GM12878 (cell line): Measurements from ENCODE around the gene MAFF. TPM values are rescaled to one million over a fixed set of nuclear protein-coding genes. Genes with fewer than 3 reads are reported as not detected.

ENCODE experiments used
- ATAC-seq: fragments of 200-7000 bp; cut with Tn5 transposase; 3 replicates; pipeline ENCODE4 v1.9.1; 2020; ENCODE audit warnings: mild to moderate bottlenecking, moderate library complexity
- BruUV-seq: library from RNA; stranded (reverse); fragments of 400-500 nt; replicated peaks from 2 replicates; lab custom pipeline; 2021; lab: Mats Ljungman, UMichigan
- CTCF ChIA-PET: fragments of 300-600 bp; sonication (Branson Sonifier 250); formaldehyde crosslinking; extraction: SDS; loops from one replicate; lab custom pipeline; 2021; ENCODE audit warnings: inconsistent platforms; lab: Yijun Ruan, JAX
- POLR2A ChIA-PET: fragments of 350-600 bp; formaldehyde crosslinking; extraction: SDS; loops from one replicate; lab custom pipeline; 2021; ENCODE audit warnings: inconsistent platforms; lab: Charles Lee
- RAD21 ChIA-PET: fragments of 300-600 bp; sonication (Branson Sonifier 250); formaldehyde crosslinking; loops from one replicate; lab custom pipeline; 2023; ENCODE audit warnings: antibody characterized with exemption; ENCODE audit not compliant: unreplicated experiment; lab: Charles Lee
- SMC1A ChIA-PET: fragments of 300-600 bp; sonication (Branson Sonifier 250); formaldehyde crosslinking; loops from one replicate; lab custom pipeline; 2023; ENCODE audit not compliant: unreplicated experiment, uncharacterized antibody; lab: Charles Lee
- DNase-seq: peaks from one replicate; pipeline ENCODE4 v3.0.0-alpha.2; 2011; ENCODE audit warnings: low read depth, low spot score
- FAIRE-seq: peaks from 3 replicates; lab custom pipeline; 2011; peaks lifted over from hg19 to GRCh38; lab: Jason Lieb, UNC
- H2AFZ ChIP-seq: 2 replicates; pipeline ENCODE4 v1.6.0; 2011; ENCODE audit warnings: low read depth, low read length, control low read depth; ENCODE audit not compliant: control insufficient read depth
- H3K27ac ChIP-seq: 2 replicates; pipeline ENCODE4 v1.5.1; 2011; ENCODE audit warnings: control low read depth; ENCODE audit not compliant: control insufficient read depth, insufficient read depth
- H3K27me3 ChIP-seq, 2 experiments: replicated peaks in 1 of 2; 2 replicates each; pipeline versions ENCODE4 v1.6.0 to v1.6.1; 2011; ENCODE audit warnings: low read length in 1 of 2; ENCODE audit not compliant: control insufficient read depth in 2 of 2, insufficient read depth in 2 of 2
- H3K36me3 ChIP-seq, 2 experiments: 2 replicates each; pipeline ENCODE4 v1.5.1; 2011; ENCODE audit warnings: low read length in 1 of 2; ENCODE audit not compliant: control insufficient read depth in 2 of 2, insufficient read depth in 2 of 2
- H3K4me1 ChIP-seq: 2 replicates; pipeline ENCODE4 v1.6.1; 2011; ENCODE audit warnings: mild to moderate bottlenecking, low read length, moderate library complexity, mixed read lengths; ENCODE audit not compliant: control insufficient read depth, insufficient read depth
- H3K4me2 ChIP-seq: 2 replicates; pipeline ENCODE4 v1.6.0; 2011; ENCODE audit warnings: control low read depth; ENCODE audit not compliant: control insufficient read depth, insufficient read depth
- H3K4me3 ChIP-seq: fragments of 200-600 bp; sonication (generic); 2 replicates; pipeline ENCODE4 v1.5.1; 2016
- H3K79me2 ChIP-seq: 2 replicates; pipeline ENCODE4 v1.6.0; 2011; ENCODE audit warnings: low read length; ENCODE audit not compliant: control insufficient read depth, insufficient read depth
- H3K9ac ChIP-seq: 2 replicates; pipeline ENCODE4 v1.8.0; 2011; ENCODE audit warnings: low read length, control low read depth, mixed read lengths; ENCODE audit not compliant: control insufficient read depth, insufficient read depth
- H3K9me3 ChIP-seq: replicated peaks from 3 replicates; pipeline ENCODE4 v1.5.1; 2011; ENCODE audit warnings: mild to moderate bottlenecking, low read length; ENCODE audit not compliant: control insufficient read depth, insufficient read depth
- H4K20me1 ChIP-seq: 2 replicates; pipeline ENCODE4 v1.6.0; 2011; ENCODE audit not compliant: control insufficient read depth, insufficient read depth
- CHD1 ChIP-seq: IDR thresholded peaks from 2 replicates; pipeline ENCODE4 v1.6.1; 2012; ENCODE audit warnings: low read depth, low read length, improper control_type of control experiment
- CTCF ChIP-seq, 3 experiments: IDR thresholded peaks in 2 of 3; conservative IDR thresholded peaks in 1 of 3; 2 replicates each; pipeline ENCODE4 v1.5.1; 2011; ENCODE audit warnings: low read depth in 3 of 3, low read length in 3 of 3, mild to moderate bottlenecking in 3 of 3, control low read depth in 2 of 3, moderate library complexity in 2 of 3, inconsistent platforms in 1 of 3, mixed read lengths in 1 of 3; ENCODE audit not compliant: control insufficient read depth in 2 of 3, insufficient read depth in 1 of 3; ENCODE audit errors: extremely low read depth in 1 of 3
- IRF4 ChIP-seq: IDR thresholded peaks from 2 replicates; pipeline ENCODE4 v1.6.1; 2011; ENCODE audit warnings: low read depth, low read length
- LARP7 ChIP-seq: fragments of 450-650 bp; IDR thresholded peaks from 2 replicates; pipeline ENCODE4 v1.6.1; 2017; ENCODE audit warnings: mild to moderate bottlenecking
- MEF2B ChIP-seq: fragments of 450-650 bp; IDR thresholded peaks from 2 replicates; pipeline ENCODE4 v1.6.1; 2018; ENCODE audit warnings: mild to moderate bottlenecking, moderate library complexity; ENCODE audit not compliant: partially characterized antibody, poor library complexity, severe bottlenecking
- PML ChIP-seq: IDR thresholded peaks from 2 replicates; pipeline ENCODE4 v1.6.1; 2012; ENCODE audit warnings: low read length, inconsistent platforms
- TCF7 ChIP-seq: IDR thresholded peaks from 2 replicates; pipeline ENCODE4 v1.6.1; 2014; ENCODE audit warnings: antibody characterized with exemption, borderline replicate concordance
- YBX1 ChIP-seq: fragments of 450-650 bp; IDR thresholded peaks from 2 replicates; pipeline ENCODE4 v1.6.1; 2016; ENCODE audit warnings: antibody characterized with exemption
- YY1 ChIP-seq: IDR thresholded peaks from 2 replicates; pipeline ENCODE4 v1.6.1; 2011; ENCODE audit warnings: low read depth, mild to moderate bottlenecking, low read length
- ZNF622 ChIP-seq: fragments of 450-650 bp; IDR thresholded peaks from 2 replicates; pipeline ENCODE4 v1.6.1; 2017; ENCODE audit warnings: mild to moderate bottlenecking, inconsistent platforms
- WGBS: methylation state at CpG from one replicate; pipeline ENCODE4 v1.1.6; 2016; ENCODE audit warnings: low lambda C conversion rate; ENCODE audit not compliant: insufficient replicate concordance, insufficient coverage; ENCODE audit errors: missing lambda C conversion rate; 5-methylcytosine and 5-hydroxymethylcytosine counted together
- in situ Hi-C: fragments of 300-500 bp; cut with MboI; formaldehyde crosslinking; loops from 9 replicates; pipeline ENCODE4 v1.14.3; 2018; ENCODE audit warnings: mixed read lengths
- intact Hi-C: fragments of 100-400 bp; cut with micrococcal nuclease; formaldehyde crosslinking; loops from one replicate; pipeline ENCODE4 v1.14.2; 2022; ENCODE audit not compliant: unreplicated experiment
- polyA plus RNA-seq, 11 experiments: library from polyadenylated mRNA; depleted of rRNA in 4 of 11; unstranded in 6 of 11; stranded (reverse) in 5 of 11; fragments of >200 nt; fragmentation: Nextera tagmentation in 4 of 11; fragmentation: Illumina TruSeq in 1 of 11; extraction: Ambion mirVana in 4 of 11; extraction: Trizol in 1 of 11; gene quantifications; 1 replicate in 1 of 11; 2 replicates in 10 of 11; pipeline versions ENCODE4 v1.2.1 to v1.2.3, GENCODE V29; 2011 to 2016; ENCODE audit warnings: inconsistent platforms in 2 of 11, missing spikeins in 2 of 11, low read depth in 1 of 11
- total RNA-seq, 4 experiments: library from RNA; depleted of rRNA in 3 of 4; stranded (reverse); fragments of >200 nt in 3 of 4; fragmentation: Illumina TruSeq in 1 of 4; extraction: Trizol in 1 of 4; gene quantifications; 2 replicates each; pipeline versions ENCODE4 v1.2.1 to v1.2.3, GENCODE V29; 2013 to 2021

Gene MAFF
- total and polyA plus RNA-seq, 10 of the 15 experiments (the other 5 are each of a cell fraction or from before 2014, with no cell fraction given): 0.22 to 2.3 (median 0.81) TPM; not detected in 1

GRCh38 chr22:38172832-38173640 lies 28.8 kb upstream of the MAFF start:
- ATAC-seq (no peak), FAIRE-seq (no peak), DNase-seq (no peak)
- ChIA-PET POLR2A (no interaction called here), SMC1A (no interaction called here), RAD21 (no interaction called here), CTCF (no interaction called here)
- in situ Hi-C loops: no loop called here
- Histone ChIP-seq H3K4me3 (no peak overlapping the region), H4K20me1 (no peaks in the 10 kb centered on the region), H3K4me1 (peaks cover 27% of the 10 kb centered on the region), H3K9ac (no peak overlapping the region), H2AFZ (no peak overlapping the region), H3K4me2 (no peak overlapping the region), H3K36me3 (peaks cover 0 to 6% of the 10 kb centered on the region in 2 experiments; a peak in 2 of 4 replicates), H3K27ac (no peak overlapping the region), H3K79me2 (peaks cover 5% of the 10 kb centered on the region; the same call in 1 of the 2 replicates), H3K9me3 (no peaks in the 10 kb centered on the region), H3K27me3 (no peaks in the 10 kb centered on the region)
- no TSS peak for BruUV-seq
- intact Hi-C loops: no loop called here
- no peak for TF ChIP-seq IRF4
- TF ChIP-seq YY1: 0 out of 2 replicates have a peak, but pooled peaks have one; percentile 12
- WGBS: 62% methylated on average over 15 of the region's 16 CpGs

GRCh38 chr22:38173641-38173906 lies 28.2 kb upstream of the MAFF start:
- RAD21 ChIA-PET: no interaction called here
- POLR2A ChIA-PET: no interaction called here
- H4K20me1 ChIP-seq: no peaks in the 10 kb centered on the region
- H3K9me3 ChIP-seq: no peaks in the 10 kb centered on the region
- no peak overlapping the region for H3K27ac ChIP-seq
- H3K36me3 ChIP-seq: peaks cover 0 to 3% of the 10 kb centered on the region in 2 experiments; a peak in 2 of 4 replicates
- DNase-seq (no peak), ATAC-seq (no peak), FAIRE-seq (no peak)
- 92% methylated on average over 4 of the region's 4 CpGs for WGBS
- in situ Hi-C loops: no loop called here
- no peaks in the 10 kb centered on the region for H3K27me3 ChIP-seq
- CTCF ChIA-PET: no interaction called here
- no peak overlapping the region for H3K4me2 ChIP-seq
- TF ChIP-seq LARP7 (no peak), CHD1 (no peak), ZNF622 (no peak), CTCF (IDR thresholded peaks at IDR 0.05 in 2 of 3, conservative IDR thresholded peaks at IDR 0.05 in 1 of 3; ENCODE audit: control insufficient read depth in 2 of 3, extremely low read depth in 1 of 3, insufficient read depth in 1 of 3, low read depth in 3 of 3, low read length in 3 of 3) (no peak), TCF7 (no peak), PML (no peak), MEF2B (no peak), YBX1 (no peak)
- TF ChIP-seq, all 136 proteins: peak for 0
- Histone ChIP-seq H2AFZ (no peak overlapping the region), H3K9ac (no peak overlapping the region), H3K79me2 (peaks cover 8% of the 10 kb centered on the region), H3K4me1 (peaks cover 32% of the 10 kb centered on the region), H3K4me3 (no peak overlapping the region)
- no TSS peak for BruUV-seq
- SMC1A ChIA-PET: no interaction called here
- intact Hi-C loops: no loop called here
